Tibial artery (tissue), 4 donors: ENCODE data around the gene ADAMTS2.

ENCODE experiments used
- DNase-seq, 2 donors: peaks; one replicate each; pipeline ENCODE4 v3.0.0-alpha.2; 2019
- H3K27ac ChIP-seq, 2 donors: fragments of 200-600 bp; sonication (generic) in 1 of 2; 1 replicate in 1 of 2; 2 replicates in 1 of 2; pipeline ENCODE4 v1.5.1; 2018 to 2019; ENCODE audit warnings: mild to moderate bottlenecking in 1 of 2
- H3K27me3 ChIP-seq, 2 donors: fragments of 200-600 bp; sonication (generic) in 1 of 2; one replicate each; pipeline versions ENCODE4 v1.5.1 to v1.6.0; 2016 to 2019
- H3K36me3 ChIP-seq, 3 donors: fragments of 200-600 bp; sonication (generic) in 2 of 3; one replicate each; pipeline ENCODE4 v1.5.1; 2016 to 2019; ENCODE audit warnings: mild to moderate bottlenecking in 2 of 3
- H3K4me1 ChIP-seq, 4 donors: fragments of 200-600 bp; sonication (generic) in 2 of 4; 1 replicate in 3 of 4; 2 replicates in 1 of 4; pipeline ENCODE4 v1.5.1; 2016 to 2019
- H3K4me3 ChIP-seq, 2 donors: fragments of 200-600 bp; sonication (generic) in 1 of 2; 1 replicate in 1 of 2; 2 replicates in 1 of 2; pipeline ENCODE4 v1.5.1; 2018 to 2019; ENCODE audit warnings: mild to moderate bottlenecking in 2 of 2
- H3K9me3 ChIP-seq, 3 donors: fragments of 200-600 bp; sonication (generic) in 1 of 3; one replicate each; pipeline ENCODE4 v1.5.1; 2016 to 2019
- intact Hi-C: fragments of 100-400 bp; cut with DNase I; formaldehyde crosslinking; loops from one replicate; pipeline ENCODE4 v1.15.0; 2023; ENCODE audit warnings: low total_unique reads
- TF ChIP-seq, protein P1 (sequence below), 2 experiments: fragments of 200-600 bp in 1 of 2; fragments of 450-650 bp in 1 of 2; IDR thresholded peaks; one replicate each; pipeline ENCODE4 v1.5.1; 2017 to 2019; ENCODE audit warnings: antibody characterized with exemption in 2 of 2, mild to moderate bottlenecking in 1 of 2, moderate library complexity in 1 of 2

ADAMTS2 gene

DNA sequence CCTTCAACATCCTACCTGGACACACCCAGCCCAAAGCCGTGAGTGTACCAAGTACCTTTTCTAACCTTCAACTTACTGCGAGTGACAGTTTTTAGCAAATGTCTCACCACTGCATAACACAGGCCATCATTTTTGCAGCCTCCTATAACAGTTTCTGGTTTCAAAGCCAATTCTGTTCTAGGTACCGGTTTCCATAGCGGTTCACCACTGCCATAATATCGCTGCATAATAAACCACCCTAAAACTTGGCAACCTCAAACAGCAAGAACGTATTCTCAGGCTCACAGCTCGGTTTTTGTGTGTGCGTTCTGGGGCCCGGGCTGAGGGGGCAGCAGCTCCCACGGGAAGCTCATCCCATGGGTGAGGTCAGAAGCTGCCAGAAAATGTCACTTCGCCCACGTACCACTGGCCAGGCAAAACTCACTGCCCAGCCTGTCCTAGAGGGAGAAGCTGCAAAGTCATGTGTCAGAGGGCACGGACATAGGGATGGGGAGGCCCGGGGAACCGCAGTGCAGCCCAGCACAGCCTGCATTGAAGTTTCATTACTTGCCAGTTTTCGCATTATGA is 15.9 kb upstream of the ADAMTS2 start:
- DNase-seq, result no peak
- H3K27me3 ChIP-seq, result peaks cover 0 to 20% of the 10 kb centered on the region in 2 donors
- no peak overlapping the region for H3K4me3 ChIP-seq
- TF ChIP-seq, protein P1, sequence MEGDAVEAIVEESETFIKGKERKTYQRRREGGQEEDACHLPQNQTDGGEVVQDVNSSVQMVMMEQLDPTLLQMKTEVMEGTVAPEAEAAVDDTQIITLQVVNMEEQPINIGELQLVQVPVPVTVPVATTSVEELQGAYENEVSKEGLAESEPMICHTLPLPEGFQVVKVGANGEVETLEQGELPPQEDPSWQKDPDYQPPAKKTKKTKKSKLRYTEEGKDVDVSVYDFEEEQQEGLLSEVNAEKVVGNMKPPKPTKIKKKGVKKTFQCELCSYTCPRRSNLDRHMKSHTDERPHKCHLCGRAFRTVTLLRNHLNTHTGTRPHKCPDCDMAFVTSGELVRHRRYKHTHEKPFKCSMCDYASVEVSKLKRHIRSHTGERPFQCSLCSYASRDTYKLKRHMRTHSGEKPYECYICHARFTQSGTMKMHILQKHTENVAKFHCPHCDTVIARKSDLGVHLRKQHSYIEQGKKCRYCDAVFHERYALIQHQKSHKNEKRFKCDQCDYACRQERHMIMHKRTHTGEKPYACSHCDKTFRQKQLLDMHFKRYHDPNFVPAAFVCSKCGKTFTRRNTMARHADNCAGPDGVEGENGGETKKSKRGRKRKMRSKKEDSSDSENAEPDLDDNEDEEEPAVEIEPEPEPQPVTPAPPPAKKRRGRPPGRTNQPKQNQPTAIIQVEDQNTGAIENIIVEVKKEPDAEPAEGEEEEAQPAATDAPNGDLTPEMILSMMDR (IDR thresholded peaks at IDR 0.05), result no peak
- H3K36me3 ChIP-seq, result no peaks in the 10 kb centered on the region
- no peak overlapping the region for H3K27ac ChIP-seq
- intact Hi-C loops, result no loop called here
- peaks cover 0 to 13% (median 2%) of the 10 kb centered on the region in 4 donors for H3K4me1 ChIP-seq
- H3K9me3 ChIP-seq, result peaks cover 0 to 12% (median 0%) of the 10 kb centered on the region in 3 donors

GRCh38 chr5:179357031-179357430 is 11.8 kb upstream of the ADAMTS2 start:
- no peak overlapping the region for H3K27ac ChIP-seq
- intact Hi-C loops, result no loop called here
- H3K4me3 ChIP-seq, result no peak overlapping the region
- H3K9me3 ChIP-seq, result peaks cover 0 to 9% (median 0%) of the 10 kb centered on the region in 3 donors
- H3K4me1 ChIP-seq, result peaks cover 0 to 21% (median 2%) of the 10 kb centered on the region in 4 donors
- H3K27me3 ChIP-seq, result peaks cover 0 to 8% of the 10 kb centered on the region in 2 donors
- H3K36me3 ChIP-seq, result no peaks in the 10 kb centered on the region
- no peak for DNase-seq
- TF ChIP-seq, protein P1 (IDR thresholded peaks at IDR 0.05), result no peak

DNA sequence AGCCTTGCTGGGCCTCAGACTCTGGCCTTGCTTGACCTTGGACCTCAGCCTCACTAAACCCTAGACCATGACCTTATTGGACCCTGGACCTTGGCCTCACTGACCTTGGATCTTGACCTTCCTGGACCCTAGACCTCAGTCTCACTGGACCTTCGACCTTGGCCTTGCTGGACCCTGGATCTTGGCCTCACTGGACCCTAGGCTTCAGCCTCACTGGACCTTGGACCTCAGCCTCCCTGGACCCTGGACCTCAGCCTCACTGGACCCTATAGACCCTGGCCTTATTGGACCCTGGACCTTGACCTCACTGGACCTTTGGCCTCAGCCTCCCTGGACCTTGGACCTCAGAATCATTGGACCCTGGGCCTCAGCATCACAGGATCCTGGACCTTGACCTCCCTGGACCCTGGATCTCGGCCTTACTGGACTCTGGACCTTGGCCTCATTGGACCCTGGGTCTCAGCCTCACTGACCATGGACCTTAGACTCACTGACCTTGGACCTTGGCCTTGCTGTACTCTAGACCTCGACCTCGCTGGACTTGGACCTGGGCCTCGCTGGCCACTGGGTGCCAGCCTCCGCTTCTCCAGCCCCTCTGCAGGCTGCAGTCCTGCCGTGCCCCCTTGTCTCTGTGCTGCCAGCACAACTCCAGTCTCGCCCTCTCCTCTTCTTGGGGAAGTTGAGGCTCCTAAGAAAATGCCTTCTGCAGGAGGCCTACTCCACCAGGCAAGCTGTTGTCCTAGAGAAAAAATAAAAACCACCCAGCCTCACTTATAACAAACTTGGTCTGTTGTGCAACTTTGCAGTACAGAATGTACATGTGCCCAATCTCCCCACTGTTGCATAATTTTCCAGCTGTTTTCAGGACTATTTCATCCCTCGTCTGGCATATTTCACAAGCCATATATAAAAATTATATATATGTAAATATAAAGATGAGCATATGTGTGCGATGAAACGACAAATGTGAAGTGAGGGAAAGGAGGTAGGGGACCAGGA is 11.0 kb upstream of the ADAMTS2 start:
- H3K9me3 ChIP-seq, result peaks cover 0 to 6% (median 0%) of the 10 kb centered on the region in 3 donors
- H3K4me1 ChIP-seq, result peaks cover 0 to 21% (median 2%) of the 10 kb centered on the region in 4 donors
- DNase-seq, result peak in 1 of 2 donors; percentile 38
- TF ChIP-seq, protein P1 (IDR thresholded peaks at IDR 0.05), result no peak
- H3K27me3 ChIP-seq, result peaks cover 0 to 2% of the 10 kb centered on the region in 2 donors
- H3K4me3 ChIP-seq, result no peak overlapping the region
- no peaks in the 10 kb centered on the region for H3K36me3 ChIP-seq
- intact Hi-C loops, result no loop called here
- H3K27ac ChIP-seq, result peak overlapping the region in 1 of 2 donors; percentile 11

GRCh38 chr5:179354305-179354882 is 9.1 kb upstream of the ADAMTS2 start:
- no peak for DNase-seq
- TF ChIP-seq, protein P1 (IDR thresholded peaks at IDR 0.05), result no peak
- H3K9me3 ChIP-seq, result peaks cover 0 to 6% (median 0%) of the 10 kb centered on the region in 3 donors
- no peak overlapping the region for H3K27ac ChIP-seq
- H3K27me3 ChIP-seq, result no peaks in the 10 kb centered on the region
- peaks cover 0 to 21% (median 2%) of the 10 kb centered on the region in 4 donors for H3K4me1 ChIP-seq
- intact Hi-C loops, result no loop called here
- H3K4me3 ChIP-seq, result no peak overlapping the region
- H3K36me3 ChIP-seq, result no peaks in the 10 kb centered on the region

- Histone ChIP-seq H3K4me1 (peaks cover 0 to 17% (median 5%) of the 10 kb centered on the region in 4 donors), H3K9me3 (no peaks in the 10 kb centered on the region), H3K36me3 (no peaks in the 10 kb centered on the region), H3K4me3 (no peak overlapping the region), H3K27me3 (no peaks in the 10 kb centered on the region), H3K27ac (no peak overlapping the region)
- TF ChIP-seq, protein P1 (IDR thresholded peaks at IDR 0.05), result no peak
- no peak for DNase-seq
- intact Hi-C loops, result loop anchor here (10.0 kb wide), 1 partner anchor 146 kb away; no protein-coding TSS in a partner anchor
These were observed 3.6 kb upstream of the ADAMTS2 start for GRCh38 chr5:179348843-179349242.
